HG02678 (cell line): ENCODE results near the gene SEC31B.
A peak's percentile ranks its signal among the peaks of the same experiment; 100 is the strongest.

Experiments
- ATAC-seq: cut with Tn5 transposase; IDR thresholded peaks from one replicate; pipeline ENCODE4 v1.9.1; 2021; ENCODE audit warnings: mild to moderate bottlenecking, moderate library complexity; ENCODE audit not compliant: unreplicated experiment

SEC31B gene

GRCh38 chr10:100498059-100498458, 21.6 kb downstream of the SEC31B start:
- ATAC-seq = no peak

GRCh38 chr10:100496567-100496966, 23.1 kb downstream of the SEC31B start:
- no peak for ATAC-seq

DNA sequence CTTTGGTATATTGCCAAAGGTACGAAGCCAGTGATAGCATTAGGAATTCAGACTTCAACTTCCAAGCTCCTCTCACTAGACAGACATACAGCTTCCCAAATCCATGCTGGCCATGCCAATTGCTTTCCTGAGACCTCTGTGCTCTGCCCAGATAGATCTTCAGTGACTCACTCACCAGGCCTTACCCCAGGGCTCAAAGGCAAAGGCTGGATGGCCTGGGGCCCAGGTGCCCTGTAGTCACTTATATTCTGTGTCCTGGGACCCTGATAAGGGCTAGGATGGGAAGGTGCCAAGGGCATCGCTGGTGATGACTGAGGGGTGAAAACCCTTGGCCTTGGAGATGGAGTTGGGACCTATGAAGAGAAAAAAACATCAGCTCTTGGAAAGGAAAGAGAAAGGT, 29.1 kb downstream of the SEC31B start:
- ATAC-seq = no peak

GRCh38 chr10:100489396-100489795, 30.3 kb downstream of the SEC31B start:
- ATAC-seq = no peak

- ATAC-seq = no peak
Measured at GRCh38 chr10:100487529-100487928, 32.1 kb downstream of the SEC31B start.

DNA sequence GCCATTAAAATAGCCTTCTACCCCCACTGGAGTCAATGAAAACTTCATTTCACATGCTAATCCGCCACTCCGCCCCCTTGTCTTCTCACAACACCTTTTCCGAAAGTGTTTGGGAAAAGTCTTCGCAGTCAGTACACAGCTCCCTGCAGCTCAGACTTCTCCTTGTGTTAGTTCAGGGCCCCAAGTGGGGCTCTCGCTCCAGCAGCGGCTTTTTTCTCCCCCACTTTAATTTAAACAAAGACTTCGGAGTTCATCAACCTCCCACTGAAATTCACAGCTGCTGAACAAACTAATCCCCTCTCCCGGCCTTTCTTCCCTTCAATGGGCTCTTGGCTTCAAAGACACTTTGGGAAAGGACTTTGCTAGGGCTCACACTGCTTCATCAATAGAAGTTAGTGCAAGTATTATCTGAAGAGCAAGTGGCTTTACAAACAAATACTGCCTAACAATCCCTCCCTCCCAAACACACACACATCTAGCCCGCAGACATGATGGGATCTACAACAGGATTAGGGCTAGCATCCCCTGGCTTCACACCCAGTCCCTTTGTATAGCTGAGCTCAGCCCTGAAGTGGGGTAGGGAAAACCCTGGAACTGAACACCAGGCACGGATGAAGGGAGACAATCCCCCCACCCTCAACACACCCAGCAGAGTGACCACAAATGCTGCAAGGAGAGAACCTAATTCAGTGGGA, 33.7 kb downstream of the SEC31B start:
- ATAC-seq = no peak

- no peak for ATAC-seq
Measured at GRCh38 chr10:100485366-100485765, 34.3 kb downstream of the SEC31B start.

DNA sequence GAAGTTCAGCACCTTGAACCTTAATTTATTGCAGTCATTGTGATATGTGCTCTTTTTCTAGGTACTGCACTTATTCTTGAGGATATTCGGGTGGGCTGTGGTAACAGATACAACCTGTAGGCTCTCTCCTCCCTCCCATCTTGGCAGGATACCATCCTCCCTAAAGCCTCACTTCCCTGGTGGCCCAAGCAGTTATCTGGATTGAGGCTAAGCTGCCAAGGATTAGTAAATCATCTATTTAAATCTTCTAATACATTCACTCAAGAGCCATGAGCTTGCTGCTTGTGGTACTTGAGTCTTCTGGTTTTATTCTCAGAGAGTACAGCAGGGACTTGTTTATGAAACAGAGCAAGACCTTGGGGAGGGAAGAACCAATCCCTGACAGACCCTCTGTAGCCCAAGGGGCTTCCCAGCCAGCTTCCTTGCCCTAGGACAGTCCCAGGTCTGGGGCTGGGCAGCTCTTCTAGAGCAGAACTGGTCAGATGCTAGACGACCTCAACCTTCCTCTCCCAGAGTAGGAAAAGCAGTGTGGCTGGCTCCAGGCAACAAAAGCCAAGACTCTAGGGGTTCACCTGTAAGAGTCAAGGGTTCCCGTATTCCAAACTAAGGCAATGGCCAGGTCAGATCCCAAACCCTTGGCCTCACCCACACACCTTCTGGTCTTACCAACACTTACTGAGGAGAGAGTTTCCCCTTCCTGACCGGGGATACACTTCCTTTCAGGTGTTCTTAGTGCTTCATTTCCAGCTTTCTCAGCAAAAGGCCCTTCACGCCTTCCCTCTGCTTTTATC, 35.6 kb downstream of the SEC31B start:
- no peak for ATAC-seq

- no peak for ATAC-seq
Measured at GRCh38 chr10:100482834-100483185, 36.9 kb downstream of the SEC31B start.

GRCh38 chr10:100482181-100482833, 37.4 kb downstream of the SEC31B start:
- no peak for ATAC-seq

DNA sequence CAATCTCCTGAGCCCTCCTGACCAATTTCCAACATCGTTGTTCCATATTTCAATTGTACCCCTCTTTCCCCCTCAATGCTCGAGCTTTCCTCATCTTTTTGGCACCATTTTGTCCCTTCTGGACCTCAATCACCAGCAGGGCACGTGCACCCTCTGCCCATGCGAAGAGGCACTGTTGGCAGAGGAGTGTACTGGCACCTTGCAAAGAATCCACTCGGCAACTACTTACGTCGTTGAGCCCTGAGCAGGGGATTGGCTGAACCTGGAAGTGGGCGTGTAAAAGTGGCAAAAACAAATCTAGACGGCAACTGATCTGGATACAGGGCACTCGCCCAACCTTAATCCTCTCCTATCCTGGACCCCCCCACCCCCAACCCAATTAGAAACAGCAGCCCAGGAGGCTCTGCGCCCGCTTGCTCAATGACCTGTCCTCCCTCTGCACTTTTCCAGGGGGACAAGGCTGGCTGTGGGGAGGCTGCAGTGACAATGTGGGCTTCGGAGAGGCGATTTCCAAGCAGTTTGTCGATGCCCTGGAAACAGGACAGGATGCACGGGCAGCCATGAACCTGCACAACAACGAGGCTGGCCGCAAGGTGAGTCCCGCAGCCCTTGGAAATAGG, 38.1 kb downstream of the SEC31B start:
- ATAC-seq = peak; percentile 99

DNA sequence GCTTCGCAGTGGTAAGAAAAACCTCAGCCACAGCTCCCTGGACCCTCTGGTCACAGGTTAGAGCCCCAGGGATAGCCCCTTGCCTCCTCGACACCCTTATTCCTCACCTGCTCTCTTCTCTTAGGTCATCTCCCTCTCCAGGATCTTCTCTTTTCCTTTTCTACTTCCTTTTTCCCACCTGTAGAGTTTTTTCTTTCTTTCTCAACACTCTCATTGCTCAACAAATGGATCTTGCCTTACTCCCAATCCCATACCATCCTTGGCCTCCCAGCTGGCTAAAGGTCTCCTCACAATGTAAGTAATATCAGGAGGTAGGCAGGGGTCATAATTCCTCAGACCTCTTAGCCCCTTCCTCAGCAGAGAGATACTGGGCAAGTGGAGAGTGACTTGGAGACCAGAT, 39.7 kb downstream of the SEC31B start:
- ATAC-seq = no peak

- no peak for ATAC-seq
Measured at GRCh38 chr10:100479037-100479436, 40.6 kb downstream of the SEC31B start.

DNA sequence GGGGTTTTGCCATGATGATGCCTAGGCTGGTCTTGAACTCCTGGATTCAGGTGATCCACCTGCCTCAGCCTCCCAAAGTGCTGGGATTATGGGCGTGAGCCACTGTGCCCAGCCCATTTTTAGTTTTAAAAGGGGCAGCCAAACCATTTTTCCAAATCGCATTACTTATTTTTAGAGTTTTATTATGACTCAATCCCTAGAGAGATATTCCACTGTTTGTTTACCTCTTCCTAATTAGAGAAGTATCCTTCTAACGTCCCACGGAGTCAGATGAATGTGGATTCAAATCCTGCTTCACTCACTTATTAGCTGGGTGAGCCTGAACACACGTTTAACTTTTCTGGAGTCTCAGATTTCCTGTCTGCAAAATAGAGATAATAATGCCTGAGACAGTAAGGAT, 41.7 kb downstream of the SEC31B start:
- no peak for ATAC-seq

GRCh38 chr10:100470367-100470766, 49.3 kb downstream of the SEC31B start:
- ATAC-seq = no peak

DNA sequence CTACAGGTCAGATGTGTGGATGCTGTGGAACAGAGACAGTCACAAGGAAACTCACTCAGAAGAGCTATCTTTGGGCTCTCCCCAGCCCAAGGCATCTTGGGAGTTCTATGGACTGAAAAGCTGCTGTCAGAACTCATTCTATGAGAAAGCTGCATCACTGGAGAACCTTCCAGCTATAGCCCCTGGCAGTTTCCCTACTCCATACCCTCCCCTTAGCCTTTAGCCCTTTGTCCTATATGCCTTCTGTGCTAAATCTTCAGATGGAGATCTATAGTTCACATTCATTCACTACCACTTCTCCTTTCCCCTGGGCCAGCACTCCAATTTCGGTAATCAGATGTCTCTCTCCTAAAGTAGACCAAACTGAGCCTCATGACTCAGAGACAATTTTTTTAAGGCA, 49.9 kb downstream of the SEC31B start:
- no peak for ATAC-seq

DNA sequence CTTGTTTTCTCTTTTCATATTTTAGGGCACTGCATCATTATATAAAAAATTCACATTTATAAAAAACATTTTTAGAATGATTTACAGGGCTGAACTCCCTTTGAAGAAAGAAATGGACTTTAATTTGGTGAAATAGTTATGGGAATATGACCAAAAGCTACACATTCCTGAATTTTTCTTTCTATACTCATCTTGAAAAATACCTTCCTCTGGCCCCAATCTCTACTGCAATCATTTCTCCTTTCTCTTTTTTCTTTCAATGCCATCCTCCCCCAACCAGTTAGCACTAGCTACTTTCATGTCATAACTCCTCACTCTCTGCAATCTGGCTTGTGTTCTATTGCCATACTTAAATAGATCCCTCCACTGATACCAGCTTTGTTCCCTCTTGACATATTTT, 50.7 kb downstream of the SEC31B start:
- no peak for ATAC-seq

GRCh38 chr10:100468322-100468721, 51.3 kb downstream of the SEC31B start:
- no peak for ATAC-seq

GRCh38 chr10:100462709-100463108, 57.0 kb downstream of the SEC31B start, which contains the start of gene WNT8B:
Gene WNT8B, plus strand, starts transcription at chr10:100463009. Its CDS starts 160 bp downstream, at chr10:100463169.
- ATAC-seq = no peak

DNA sequence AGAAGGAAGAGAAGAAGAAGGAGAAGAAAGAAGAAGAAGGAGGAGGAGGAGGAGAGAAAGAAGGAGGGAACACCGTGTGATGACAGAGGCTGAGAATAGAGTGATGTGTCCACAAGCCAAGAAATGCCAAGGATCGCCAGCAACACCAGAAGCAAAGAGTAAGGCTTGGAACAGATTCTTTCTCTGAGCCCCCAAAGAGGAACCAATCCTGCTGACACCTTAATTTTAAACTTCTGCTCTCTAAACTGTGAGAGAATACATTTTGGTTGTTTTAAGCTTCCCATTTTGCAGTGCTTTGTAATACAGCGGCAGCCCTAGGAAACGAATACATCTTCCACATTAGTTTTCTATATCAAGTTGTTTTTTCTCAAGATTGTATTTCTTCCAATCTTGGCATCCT, 70.7 kb downstream of the SEC31B start:
- no peak for ATAC-seq

DNA sequence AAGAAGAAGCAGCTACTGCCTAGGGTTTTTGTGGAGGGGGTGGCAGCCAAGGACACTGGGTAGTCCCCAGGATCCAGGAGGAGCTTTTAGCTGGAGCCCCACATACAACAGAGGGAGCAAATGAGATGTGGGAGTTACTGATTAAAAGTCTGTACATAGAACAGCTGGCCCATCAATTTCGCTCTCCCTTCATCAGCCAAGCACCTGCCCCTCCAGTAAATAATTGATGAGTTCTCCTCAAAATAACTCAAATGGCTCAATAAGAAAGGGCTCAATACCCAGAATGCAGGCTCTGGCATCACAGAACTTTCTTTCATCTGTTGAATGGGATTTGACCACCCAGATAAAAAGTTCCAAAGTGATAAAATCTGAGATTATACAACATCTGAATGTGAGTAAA, 72.0 kb downstream of the SEC31B start:
- no peak for ATAC-seq
